GM18511 (cell line): Measurements from ENCODE around the gene MAGOHB.
"Not testable (repeated sequence)": the region's sequence is repeated elsewhere in the genome, so short reads cannot be mapped to it uniquely, and the experiment has no call there.

ENCODE experiments used
- ATAC-seq: cut with Tn5 transposase; IDR thresholded peaks from one replicate; pipeline ENCODE4 v1.9.1; 2021; ENCODE audit warnings: mild to moderate bottlenecking, moderate library complexity; ENCODE audit not compliant: unreplicated experiment

The MAGOHB gene

GRCh38 chr12:10614056-10614370 lies 604 bp upstream of the MAGOHB start:
- ATAC-seq = no peak

- peak; percentile 19 for ATAC-seq
Observed at GRCh38 chr12:10612984-10613348, 443 bp downstream of the MAGOHB start.

- ATAC-seq = no peak
Observed at GRCh38 chr12:10612110-10612509, 1.3 kb downstream of the MAGOHB start.

GRCh38 chr12:10611258-10611657 lies 2.2 kb downstream of the MAGOHB start:
- ATAC-seq = not testable (repeated sequence)

GRCh38 chr12:10610188-10610587 lies 3.2 kb downstream of the MAGOHB start:
- ATAC-seq = no peak

- no peak for ATAC-seq
Observed at GRCh38 chr12:10607885-10608458, 5.4 kb downstream of the MAGOHB start.

GRCh38 chr12:10601860-10602259 lies 11.5 kb downstream of the MAGOHB start:
- no peak for ATAC-seq

- no peak for ATAC-seq
Observed at GRCh38 chr12:10600988-10601387, 12.4 kb downstream of the MAGOHB start.

GRCh38 chr12:10595881-10596280 lies 17.5 kb downstream of the MAGOHB start:
- no peak for ATAC-seq

- no peak for ATAC-seq
Observed at GRCh38 chr12:10590966-10591365, 22.4 kb downstream of the MAGOHB start.

- ATAC-seq = no peak
Observed at GRCh38 chr12:10584415-10584814, 29.0 kb downstream of the MAGOHB start.

GRCh38 chr12:10582704-10583103 lies 30.7 kb downstream of the MAGOHB start:
- ATAC-seq = no peak

- not testable (repeated sequence) for ATAC-seq
Observed at GRCh38 chr12:10582133-10582532, 31.3 kb downstream of the MAGOHB start.

GRCh38 chr12:10574307-10574706 lies 39.1 kb downstream of the MAGOHB start:
- no peak for ATAC-seq

- not testable (repeated sequence) for ATAC-seq
Observed at GRCh38 chr12:10572021-10572490, 41.4 kb downstream of the MAGOHB start.

- no peak for ATAC-seq
Observed at GRCh38 chr12:10571141-10571540, 42.3 kb downstream of the MAGOHB start.

GRCh38 chr12:10567813-10568212 lies 45.6 kb downstream of the MAGOHB start:
- ATAC-seq = no peak

GRCh38 chr12:10563966-10564365 lies 49.4 kb downstream of the MAGOHB start:
- no peak for ATAC-seq

- no peak for ATAC-seq
Observed at GRCh38 chr12:10563002-10563401, 50.4 kb downstream of the MAGOHB start.

GRCh38 chr12:10562306-10562933 lies 51.0 kb downstream of the MAGOHB start:
- no peak for ATAC-seq

GRCh38 chr12:10559244-10559643 lies 54.2 kb downstream of the MAGOHB start:
- ATAC-seq = no peak

GRCh38 chr12:10558789-10559188 lies 54.6 kb downstream of the MAGOHB start:
- ATAC-seq = no peak

GRCh38 chr12:10558301-10558700 lies 55.1 kb downstream of the MAGOHB start:
- no peak for ATAC-seq
